ENCODE measurements around the gene ATOX1. TPM values are rescaled to one million over a fixed set of nuclear protein-coding genes. Genes with fewer than 3 reads are reported as not detected.

ATOX1 gene
- total and polyA plus RNA-seq, 2 of the 4 experiments (the other 2 are of a cell fraction) = 56.3 to 360 TPM

DNA sequence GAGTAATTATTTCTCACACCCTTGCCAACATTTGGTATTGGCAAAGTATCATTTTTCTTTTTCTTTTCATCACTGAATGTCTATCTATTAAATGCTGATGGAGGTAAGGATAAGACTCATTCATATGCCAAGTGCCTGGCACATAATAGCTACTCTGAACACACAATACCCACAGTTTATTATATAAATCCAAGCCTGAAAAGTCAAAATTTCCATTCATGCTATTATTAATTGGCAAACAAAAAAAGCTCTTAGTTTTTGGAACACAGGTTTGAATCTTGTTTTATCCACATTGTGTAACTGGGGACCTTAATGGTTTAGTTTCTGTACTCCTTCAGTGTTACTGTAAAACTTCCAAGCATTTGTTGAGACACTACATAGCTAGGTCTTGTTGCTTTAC is 6.4 kb upstream of the ATOX1 start:
- Histone ChIP-seq H3K9ac (ENCODE audit: low read depth, low read length) (no peak overlapping the region), H4K91ac (ENCODE audit: insufficient read depth, low read depth, low read length) (no peak overlapping the region), H3K27me3 (ENCODE audit: control insufficient read depth, insufficient read depth, low read length) (no peaks in the 10 kb centered on the region), H2BK15ac (ENCODE audit: low read depth, low read length) (no peak overlapping the region), H3K14ac (replicated peaks; ENCODE audit: low read depth, low read length) (no peak overlapping the region), H2AK5ac (ENCODE audit: low read depth, low read length) (no peak overlapping the region), H2AK9ac (replicated peaks; ENCODE audit: low read depth, low read length, poor library complexity) (no peak overlapping the region), H3K9me3 (ENCODE audit: control insufficient read depth, insufficient read depth, low read length) (no peaks in the 10 kb centered on the region), H3K79me1 (ENCODE audit: low read depth in 1 of 2, low read length in 2 of 2) (0 out of 4 replicates have a peak, but pooled peaks cover 0 to under 1% of the 10 kb centered on the region in 2 experiments), H2BK5ac (ENCODE audit: low read depth, low read length, poor library complexity, severe bottlenecking) (no peak overlapping the region), H3K4me1 (ENCODE audit: control insufficient read depth, insufficient read depth, low read length) (no peaks in the 10 kb centered on the region), H4K8ac (ENCODE audit: low read depth in 2 of 2, low read length in 2 of 2) (no peak overlapping the region), H3K18ac (ENCODE audit: low read depth, low read length) (no peak overlapping the region), H4K20me1 (ENCODE audit: insufficient read depth, low read length) (no peaks in the 10 kb centered on the region), H3K9me1 (ENCODE audit: insufficient read depth, low read length) (no peaks in the 10 kb centered on the region), H4K5ac (ENCODE audit: low read depth, low read length) (no peak overlapping the region), H3K4me2 (ENCODE audit: low read depth, low read length) (no peak overlapping the region), H2AFZ (replicated peaks; ENCODE audit: low read length, poor library complexity) (no peak overlapping the region), H2BK20ac (ENCODE audit: low read depth, low read length) (no peak overlapping the region), H3K23ac (ENCODE audit: low read depth, low read length) (no peak overlapping the region), H3K4ac (ENCODE audit: low read depth, low read length) (no peak overlapping the region), H3K36me3 (ENCODE audit: control insufficient read depth, insufficient read depth, low read length) (no peaks in the 10 kb centered on the region), H2BK120ac (ENCODE audit: low read depth, low read length) (no peak overlapping the region), H3K4me3 (ENCODE audit: insufficient read depth, low read depth, low read length) (no peak overlapping the region), H3K56ac (ENCODE audit: extremely low read depth, insufficient read depth, low read length) (no peak overlapping the region), H3K27ac (ENCODE audit: insufficient read depth, low read length) (no peak overlapping the region)
- ChIA-PET POLR2A (ENCODE audit: unreplicated experiment) (no interaction called here), CTCF (no interaction called here)
- DNase-seq = no peak
- intact Hi-C loops (cut with micrococcal nuclease) (no loop called here), in situ Hi-C loops (cut with MboI; ENCODE audit: low sequenced_read_pairs) (no loop called here), dilution Hi-C loops (cut with HindIII; ENCODE audit: low sequenced_read_pairs, unreplicated experiment) (no loop called here)
- no peak for ATAC-seq (ENCODE audit: low read depth)
- BruUV-seq (replicated peaks) = no TSS peak
- TF ChIP-seq MXI1 (IDR thresholded peaks at IDR 0.05; ENCODE audit: borderline replicate concordance, low read depth, low read length) = no peak
- TF ChIP-seq RFX5 (IDR thresholded peaks at IDR 0.05; ENCODE audit: low read depth, low read length) = no peak
- no peak for TF ChIP-seq RCOR1 (IDR thresholded peaks at IDR 0.05; ENCODE audit: insufficient replicate concordance, low read length)
- TF ChIP-seq MAFK (IDR thresholded peaks at IDR 0.05; ENCODE audit: low read depth, low read length) = no peak
- no peak for TF ChIP-seq SMC3 (IDR thresholded peaks at IDR 0.05; ENCODE audit: low read depth, low read length)
- TF ChIP-seq POLR2A (IDR thresholded peaks at IDR 0.05; ENCODE audit: low read depth, low read length) = no peak
- TF ChIP-seq MAZ (IDR thresholded peaks at IDR 0.05; ENCODE audit: borderline replicate concordance, low read depth, low read length) = no peak
- no peak for TF ChIP-seq BHLHE40 (IDR thresholded peaks at IDR 0.05; ENCODE audit: low read depth, low read length)
- TF ChIP-seq NFE2L2 (IDR thresholded peaks at IDR 0.05; ENCODE audit: low read depth, low read length) = no peak
- TF ChIP-seq, protein P1, sequence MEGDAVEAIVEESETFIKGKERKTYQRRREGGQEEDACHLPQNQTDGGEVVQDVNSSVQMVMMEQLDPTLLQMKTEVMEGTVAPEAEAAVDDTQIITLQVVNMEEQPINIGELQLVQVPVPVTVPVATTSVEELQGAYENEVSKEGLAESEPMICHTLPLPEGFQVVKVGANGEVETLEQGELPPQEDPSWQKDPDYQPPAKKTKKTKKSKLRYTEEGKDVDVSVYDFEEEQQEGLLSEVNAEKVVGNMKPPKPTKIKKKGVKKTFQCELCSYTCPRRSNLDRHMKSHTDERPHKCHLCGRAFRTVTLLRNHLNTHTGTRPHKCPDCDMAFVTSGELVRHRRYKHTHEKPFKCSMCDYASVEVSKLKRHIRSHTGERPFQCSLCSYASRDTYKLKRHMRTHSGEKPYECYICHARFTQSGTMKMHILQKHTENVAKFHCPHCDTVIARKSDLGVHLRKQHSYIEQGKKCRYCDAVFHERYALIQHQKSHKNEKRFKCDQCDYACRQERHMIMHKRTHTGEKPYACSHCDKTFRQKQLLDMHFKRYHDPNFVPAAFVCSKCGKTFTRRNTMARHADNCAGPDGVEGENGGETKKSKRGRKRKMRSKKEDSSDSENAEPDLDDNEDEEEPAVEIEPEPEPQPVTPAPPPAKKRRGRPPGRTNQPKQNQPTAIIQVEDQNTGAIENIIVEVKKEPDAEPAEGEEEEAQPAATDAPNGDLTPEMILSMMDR (conservative IDR thresholded peaks at IDR 0.05; ENCODE audit: low read depth, low read length) = no peak
- no peak for TF ChIP-seq ELK1 (IDR thresholded peaks at IDR 0.05; ENCODE audit: borderline replicate concordance, low read depth, low read length)
- no peak for TF ChIP-seq CEBPB (IDR thresholded peaks at IDR 0.05; ENCODE audit: low read depth, low read length)

Measured in IMR-90 (cell line).